ENCODE measurements around the gene SOHLH2. TPM values are rescaled to one million over a fixed set of nuclear protein-coding genes. Genes with fewer than 3 reads are reported as not detected.

SOHLH2 gene
- not detected for total RNA-seq

GRCh38 chr13:36214163-36214921, at the start of gene SOHLH2:
TSS of gene SOHLH2 (minus strand) at chr13:36214556. CDS start at chr13:36214526, 30 bp downstream.
- no peaks in the 10 kb centered on the region for H3K27me3 Mint-ChIP-seq
- no peaks in the 10 kb centered on the region for H3K4me1 Mint-ChIP-seq
- no peak for ATAC-seq
- H3K36me3 Mint-ChIP-seq: no peaks in the 10 kb centered on the region
- CTCF ChIA-PET: no interaction called here
- no peak within 1 kb of the TSS for H3K4me3 Mint-ChIP-seq
- no peak for DNase-seq
- no peaks in the 10 kb centered on the region for H3K9me3 Mint-ChIP-seq (ENCODE audit: low read depth)
- no peak within 1 kb of the TSS for H3K27ac Mint-ChIP-seq

DNA sequence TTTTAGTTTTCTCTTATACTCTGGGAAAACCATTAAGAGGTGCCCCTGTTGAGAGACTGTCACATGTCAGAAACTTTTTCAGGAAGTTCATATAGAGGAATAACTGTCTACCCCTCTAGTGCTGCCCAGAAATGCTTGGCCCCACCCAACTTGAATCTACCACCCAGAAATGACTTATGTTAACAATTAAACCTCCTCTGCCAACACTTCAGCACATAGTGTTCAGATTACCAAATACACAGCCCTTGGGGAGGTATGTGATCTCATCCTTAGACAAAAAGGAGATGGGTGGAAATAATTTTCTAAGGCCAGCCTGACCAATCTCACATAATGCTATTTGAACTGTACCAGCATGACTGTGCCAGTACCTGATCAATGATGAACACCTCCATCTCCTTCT, 47.6 kb upstream of the SOHLH2 start:
- ATAC-seq: no peak
- no peak for DNase-seq
- H3K36me3 Mint-ChIP-seq: no peaks in the 10 kb centered on the region
- H3K4me3 Mint-ChIP-seq: no peak overlapping the region
- H3K27me3 Mint-ChIP-seq: peaks cover 3% of the 10 kb centered on the region
- H3K27ac Mint-ChIP-seq: no peak overlapping the region
- CTCF ChIA-PET: no interaction called here
- H3K4me1 Mint-ChIP-seq: no peaks in the 10 kb centered on the region
- no peaks in the 10 kb centered on the region for H3K9me3 Mint-ChIP-seq (ENCODE audit: low read depth)

DNA sequence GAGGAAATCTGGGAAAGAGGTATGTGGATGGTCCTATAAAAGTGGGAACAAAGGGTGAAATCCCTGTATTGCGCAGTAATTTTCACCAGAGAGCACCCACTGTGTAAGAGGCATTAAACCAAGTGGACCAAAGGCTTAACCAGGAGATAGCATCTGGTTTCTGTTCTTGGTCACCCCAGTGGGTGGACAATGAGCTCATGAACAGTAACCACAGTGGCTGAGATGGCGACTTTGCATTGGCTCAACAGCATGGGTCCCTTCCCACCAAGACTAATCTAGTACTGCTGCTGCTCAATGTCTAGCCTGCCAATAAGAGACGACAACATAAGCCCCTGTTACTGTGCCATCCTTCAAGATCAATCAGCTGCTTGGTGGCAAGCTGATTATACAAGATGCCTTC, 46.7 kb upstream of the SOHLH2 start:
- no peak overlapping the region for H3K4me3 Mint-ChIP-seq
- H3K9me3 Mint-ChIP-seq (ENCODE audit: low read depth): peaks cover 4% of the 10 kb centered on the region
- ATAC-seq: no peak
- no peak for DNase-seq
- H3K4me1 Mint-ChIP-seq: no peaks in the 10 kb centered on the region
- H3K36me3 Mint-ChIP-seq: no peaks in the 10 kb centered on the region
- CTCF ChIA-PET: no interaction called here
- H3K27ac Mint-ChIP-seq: no peak overlapping the region
- peaks cover 3% of the 10 kb centered on the region for H3K27me3 Mint-ChIP-seq

- no peak for ATAC-seq
- CTCF ChIA-PET: no interaction called here
- no peak overlapping the region for H3K27ac Mint-ChIP-seq
- peaks cover 3% of the 10 kb centered on the region for H3K27me3 Mint-ChIP-seq
- no peaks in the 10 kb centered on the region for H3K4me1 Mint-ChIP-seq
- H3K4me3 Mint-ChIP-seq: no peak overlapping the region
- DNase-seq: no peak
- no peaks in the 10 kb centered on the region for H3K36me3 Mint-ChIP-seq
- H3K9me3 Mint-ChIP-seq (ENCODE audit: low read depth): peaks cover 5% of the 10 kb centered on the region
Measured at GRCh38 chr13:36259361-36260137, 45.2 kb upstream of the SOHLH2 start.

- H3K27ac Mint-ChIP-seq: no peak overlapping the region
- CTCF ChIA-PET: no interaction called here
- H3K27me3 Mint-ChIP-seq: peaks cover 3% of the 10 kb centered on the region
- H3K9me3 Mint-ChIP-seq (ENCODE audit: low read depth): peaks cover 5% of the 10 kb centered on the region
- no peaks in the 10 kb centered on the region for H3K36me3 Mint-ChIP-seq
- H3K4me3 Mint-ChIP-seq: no peak overlapping the region
- ATAC-seq (no peak), DNase-seq (no peak)
- H3K4me1 Mint-ChIP-seq: no peaks in the 10 kb centered on the region
Measured at GRCh38 chr13:36258831-36259230, 44.5 kb upstream of the SOHLH2 start.

DNA sequence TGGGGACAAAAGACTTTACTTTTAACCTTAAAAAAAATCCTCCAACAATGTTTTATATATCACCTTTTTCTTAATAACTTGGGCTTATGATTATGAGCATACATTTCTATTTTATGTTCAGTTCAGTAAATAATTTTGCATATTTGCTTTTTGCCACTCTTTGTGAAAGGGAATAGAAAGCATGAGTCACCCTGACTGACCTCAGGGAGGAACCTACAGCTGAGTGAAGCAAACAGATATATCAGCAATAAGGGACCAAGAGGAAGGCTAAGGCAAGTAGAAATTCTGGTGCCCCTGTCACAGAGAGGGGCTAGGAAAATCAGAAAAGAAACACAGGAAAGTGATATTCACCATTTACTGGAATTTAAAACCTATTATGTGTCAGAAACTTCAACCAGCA, 37.2 kb upstream of the SOHLH2 start:
- CTCF ChIA-PET: no interaction called here
- Mint-ChIP-seq H3K4me3 (no peak overlapping the region), H3K36me3 (no peaks in the 10 kb centered on the region), H3K27me3 (no peaks in the 10 kb centered on the region), H3K4me1 (no peaks in the 10 kb centered on the region), H3K9me3 (ENCODE audit: low read depth) (peaks cover 4% of the 10 kb centered on the region), H3K27ac (no peak overlapping the region)
- DNase-seq: no peak
- no peak for ATAC-seq

DNA sequence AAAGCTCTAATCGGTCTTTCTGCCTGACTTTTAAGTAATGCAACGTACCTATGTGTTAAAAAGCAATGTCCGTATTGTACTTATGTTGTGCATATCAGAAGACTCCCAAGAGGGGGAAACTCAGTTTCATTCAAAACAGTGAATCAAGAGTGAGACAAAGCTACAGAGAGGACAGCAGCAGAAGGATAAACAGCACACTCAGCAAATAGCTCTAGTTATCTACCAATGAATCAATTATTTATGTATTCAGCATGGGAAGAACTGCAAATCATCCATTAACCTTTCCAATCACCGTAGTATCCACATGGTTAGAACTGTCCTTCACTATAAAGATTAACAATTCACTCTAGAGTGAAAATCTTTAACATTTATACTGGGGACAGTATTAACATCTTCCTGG, 36.7 kb upstream of the SOHLH2 start:
- Mint-ChIP-seq H3K4me3 (no peak overlapping the region), H3K4me1 (no peaks in the 10 kb centered on the region), H3K27me3 (no peaks in the 10 kb centered on the region), H3K9me3 (ENCODE audit: low read depth) (peaks cover 2% of the 10 kb centered on the region), H3K27ac (no peak overlapping the region), H3K36me3 (no peaks in the 10 kb centered on the region)
- CTCF ChIA-PET: no interaction called here
- no peak for DNase-seq
- no peak for ATAC-seq

- ATAC-seq: no peak
- CTCF ChIA-PET: no interaction called here
- no peak overlapping the region for H3K4me3 Mint-ChIP-seq
- H3K36me3 Mint-ChIP-seq: no peaks in the 10 kb centered on the region
- H3K27me3 Mint-ChIP-seq: no peaks in the 10 kb centered on the region
- H3K27ac Mint-ChIP-seq: no peak overlapping the region
- H3K9me3 Mint-ChIP-seq (ENCODE audit: low read depth): no peaks in the 10 kb centered on the region
- no peaks in the 10 kb centered on the region for H3K4me1 Mint-ChIP-seq
- DNase-seq: no peak
Measured at GRCh38 chr13:36248700-36249099, 34.3 kb upstream of the SOHLH2 start.

DNA sequence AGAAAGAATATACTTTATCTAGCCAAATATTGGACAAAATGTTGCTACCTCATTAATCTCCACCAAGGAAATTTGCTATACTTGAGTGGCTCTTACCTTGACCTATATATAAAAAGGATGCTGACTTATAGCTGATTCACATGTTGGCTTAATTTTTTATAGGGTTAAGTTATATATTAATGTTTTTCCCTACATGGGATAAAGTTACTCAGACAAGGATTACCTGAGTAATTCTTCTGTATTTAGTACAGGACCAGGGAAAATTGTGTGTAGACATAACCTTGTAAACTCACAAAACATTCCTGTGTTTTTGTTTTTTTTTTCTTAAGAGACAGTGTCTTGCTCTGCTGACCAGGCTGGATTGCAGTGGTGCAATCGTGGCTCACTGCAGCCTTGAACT, 30.6 kb upstream of the SOHLH2 start:
- Mint-ChIP-seq H3K9me3 (ENCODE audit: low read depth) (no peaks in the 10 kb centered on the region), H3K27me3 (no peaks in the 10 kb centered on the region), H3K4me3 (no peak overlapping the region), H3K27ac (no peak overlapping the region), H3K4me1 (no peaks in the 10 kb centered on the region), H3K36me3 (no peaks in the 10 kb centered on the region)
- no peak for ATAC-seq
- no peak for DNase-seq
- CTCF ChIA-PET: no interaction called here

DNA sequence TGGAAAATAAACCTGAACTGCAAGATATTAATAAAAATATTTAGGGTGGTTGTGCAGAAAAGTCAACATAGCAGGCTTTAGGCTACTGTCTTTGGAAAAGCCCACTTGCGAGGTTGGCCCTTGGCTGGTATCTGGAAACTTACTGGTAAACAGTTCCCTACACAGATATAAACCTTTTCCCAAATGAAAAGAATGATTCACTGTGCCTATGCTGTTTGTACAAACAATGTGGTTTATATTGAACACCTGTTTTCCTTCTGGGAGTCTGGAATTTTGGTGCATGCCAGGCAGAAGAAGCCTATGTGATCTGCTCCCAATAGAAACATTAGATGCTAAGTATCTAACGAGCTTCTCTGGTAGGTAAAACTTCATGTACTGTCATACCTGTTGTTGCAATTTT, 29.7 kb upstream of the SOHLH2 start:
- Mint-ChIP-seq H3K4me3 (no peak overlapping the region), H3K36me3 (no peaks in the 10 kb centered on the region), H3K27me3 (no peaks in the 10 kb centered on the region), H3K4me1 (no peaks in the 10 kb centered on the region), H3K27ac (no peak overlapping the region), H3K9me3 (ENCODE audit: low read depth) (no peaks in the 10 kb centered on the region)
- ATAC-seq (no peak), DNase-seq (no peak)
- CTCF ChIA-PET: no interaction called here

DNA sequence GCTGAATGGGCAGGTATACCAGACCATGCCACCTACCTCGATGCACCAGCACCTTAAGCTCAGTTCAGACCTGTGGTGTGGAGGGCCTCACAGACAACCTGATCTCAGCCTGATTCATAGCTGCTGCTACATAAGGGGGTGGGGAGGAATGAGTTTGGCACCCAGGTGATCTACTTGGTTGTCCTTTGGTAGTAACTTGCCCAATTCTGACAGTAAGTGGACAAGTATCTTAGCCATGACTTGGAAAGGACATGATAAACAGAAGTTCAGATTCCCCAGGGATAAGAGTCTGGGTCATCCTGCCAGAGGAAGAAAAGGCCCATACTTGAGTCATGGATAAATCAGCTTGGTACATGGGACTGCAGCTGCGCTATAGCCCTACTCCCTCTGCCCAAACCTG, 28.4 kb upstream of the SOHLH2 start:
- CTCF ChIA-PET: no interaction called here
- DNase-seq: no peak
- no peak overlapping the region for H3K27ac Mint-ChIP-seq
- H3K27me3 Mint-ChIP-seq: no peaks in the 10 kb centered on the region
- ATAC-seq: no peak
- H3K4me3 Mint-ChIP-seq: no peak overlapping the region
- H3K4me1 Mint-ChIP-seq: no peaks in the 10 kb centered on the region
- no peaks in the 10 kb centered on the region for H3K36me3 Mint-ChIP-seq
- no peaks in the 10 kb centered on the region for H3K9me3 Mint-ChIP-seq (ENCODE audit: low read depth)

DNA sequence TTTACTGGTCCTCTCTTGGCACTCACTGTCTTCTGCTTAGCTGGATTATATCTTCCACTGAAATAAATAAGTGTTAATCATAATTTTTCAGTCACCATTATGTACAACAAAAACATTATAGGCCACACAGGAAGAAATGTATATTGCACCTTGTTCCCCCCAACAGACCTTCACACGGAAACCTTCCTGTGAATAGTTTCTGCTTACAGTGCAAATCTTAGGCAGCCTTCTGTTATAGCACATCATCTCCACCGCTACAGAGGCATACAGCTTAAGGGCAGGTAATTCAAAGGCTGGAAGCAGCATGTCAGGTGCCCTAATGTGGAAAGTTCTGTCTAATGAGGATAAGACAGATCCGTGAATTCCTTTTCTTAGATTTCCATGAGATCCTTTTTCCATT, 16.9 kb upstream of the SOHLH2 start:
- DNase-seq (no peak), ATAC-seq (no peak)
- CTCF ChIA-PET: no interaction called here
- H3K36me3 Mint-ChIP-seq: no peaks in the 10 kb centered on the region
- H3K27ac Mint-ChIP-seq: no peak overlapping the region
- no peaks in the 10 kb centered on the region for H3K4me1 Mint-ChIP-seq
- H3K9me3 Mint-ChIP-seq (ENCODE audit: low read depth): no peaks in the 10 kb centered on the region
- H3K27me3 Mint-ChIP-seq: no peaks in the 10 kb centered on the region
- H3K4me3 Mint-ChIP-seq: no peak overlapping the region

DNA sequence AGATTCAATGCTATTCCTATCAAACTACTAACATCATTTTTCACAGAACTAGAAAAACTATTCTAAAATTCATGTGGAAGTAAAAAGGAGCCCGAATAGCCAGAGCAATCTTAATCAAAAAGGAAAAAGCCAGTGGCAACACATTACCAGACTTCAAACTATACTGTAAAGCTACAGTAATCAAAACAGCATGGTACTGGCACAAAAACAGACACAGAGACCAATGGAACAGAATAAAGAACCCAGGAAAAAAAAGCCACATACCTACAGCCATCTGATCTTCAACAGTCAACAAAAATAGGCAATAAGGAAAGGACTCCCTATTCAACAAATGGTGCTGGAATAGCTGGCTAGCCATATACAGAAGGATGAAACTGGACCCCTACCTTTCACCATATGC, 10.4 kb upstream of the SOHLH2 start:
- Mint-ChIP-seq H3K27ac (no peak overlapping the region), H3K36me3 (no peaks in the 10 kb centered on the region), H3K27me3 (no peaks in the 10 kb centered on the region), H3K4me3 (no peak overlapping the region), H3K4me1 (no peaks in the 10 kb centered on the region), H3K9me3 (ENCODE audit: low read depth) (peaks cover 4% of the 10 kb centered on the region)
- ATAC-seq: no peak
- CTCF ChIA-PET: no interaction called here
- DNase-seq: no peak

DNA sequence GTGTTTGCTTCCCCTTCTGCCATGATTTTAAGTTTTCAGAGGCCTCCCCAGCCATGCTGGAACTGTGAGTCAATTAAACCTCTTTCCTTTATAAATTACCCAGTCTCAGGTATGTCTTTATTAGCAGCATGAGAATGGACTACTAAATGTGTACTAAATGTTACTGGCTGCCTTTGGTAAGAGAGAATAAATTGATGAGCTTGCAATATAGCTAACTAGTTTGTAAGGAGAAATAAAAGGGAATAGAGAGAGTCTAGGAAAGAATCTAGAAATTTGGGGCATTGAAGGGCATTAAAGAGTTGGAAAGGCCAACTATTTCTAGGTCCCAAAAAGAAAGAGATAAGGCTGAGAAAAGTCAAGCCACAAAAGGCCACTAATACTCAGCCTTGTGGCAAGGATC, 5.5 kb upstream of the SOHLH2 start:
- no peaks in the 10 kb centered on the region for H3K36me3 Mint-ChIP-seq
- CTCF ChIA-PET: no interaction called here
- no peak for ATAC-seq

More for the DNA sequence above, 5.5 kb upstream of the SOHLH2 start:
- no peaks in the 10 kb centered on the region for H3K27me3 Mint-ChIP-seq
- no peaks in the 10 kb centered on the region for H3K4me1 Mint-ChIP-seq
- H3K27ac Mint-ChIP-seq: no peak overlapping the region
- peaks cover 4% of the 10 kb centered on the region for H3K9me3 Mint-ChIP-seq (ENCODE audit: low read depth)
- H3K4me3 Mint-ChIP-seq: no peak overlapping the region
- DNase-seq: no peak
